HepG2 (cell line): ENCODE results near the gene NOP9. TPM values are rescaled to one million over a fixed set of nuclear protein-coding genes. Genes with fewer than 3 reads are reported as not detected.
A peak's percentile ranks its signal among the peaks of the same experiment; 100 is the strongest.

ENCODE experiments used
- BCLAF1 ChIP-seq: fragments of 450-650 bp; IDR thresholded peaks from 2 replicates; pipeline ENCODE4 v1.6.1; 2017; ENCODE audit warnings: mild to moderate bottlenecking
- CEBPB ChIP-seq: IDR thresholded peaks from 2 replicates; pipeline ENCODE4 v1.6.1; 2011; ENCODE audit warnings: low read depth, low read length, improper control_type of control experiment, borderline replicate concordance
- ETS1 ChIP-seq: sonication (generic); formaldehyde crosslinking; IDR thresholded peaks from 2 replicates; pipeline ENCODE4 v1.4.0; 2020; ENCODE audit warnings: missing genetic modification reagents
- EZH2 ChIP-seq: conservative IDR thresholded peaks from 2 replicates; pipeline ENCODE4 v1.6.1; 2012; ENCODE audit warnings: mild to moderate bottlenecking, low read depth, low read length, moderate library complexity
- GABPB1 ChIP-seq: IDR thresholded peaks from 2 replicates; pipeline ENCODE4 v1.6.1; 2016; ENCODE audit warnings: mild to moderate bottlenecking, missing genetic modification reagents, moderate library complexity, missing compliant biosample characterization
- GATA4 ChIP-seq: sonication (generic); IDR thresholded peaks from 2 replicates; pipeline ENCODE4 v1.6.1; 2016; ENCODE audit warnings: antibody characterized with exemption, low read depth, borderline replicate concordance
- HNF4G ChIP-seq, 2 experiments: sonication (generic) in 1 of 2; formaldehyde crosslinking in 1 of 2; IDR thresholded peaks; 2 replicates each; pipeline versions ENCODE4 v1.4.0 to v1.6.1; 2011 to 2020; ENCODE audit warnings: borderline replicate concordance in 2 of 2, low read depth in 2 of 2, mild to moderate bottlenecking in 2 of 2, low read length in 1 of 2, missing genetic modification reagents in 1 of 2, moderate library complexity in 1 of 2
- MAF1 ChIP-seq: sonication (generic); formaldehyde crosslinking; IDR thresholded peaks from 2 replicates; pipeline ENCODE4 v1.5.0; 2020; ENCODE audit warnings: missing genetic modification reagents, borderline replicate concordance
- NR2F6 ChIP-seq, 2 experiments: IDR thresholded peaks; 2 replicates each; pipeline ENCODE4 v1.6.1; 2016; ENCODE audit warnings: antibody characterized with exemption in 1 of 2, mild to moderate bottlenecking in 1 of 2
- PHF20 ChIP-seq: sonication (generic); formaldehyde crosslinking; IDR thresholded peaks from 2 replicates; pipeline ENCODE4 v1.5.0; 2020; ENCODE audit warnings: mild to moderate bottlenecking, missing genetic modification reagents
- SRSF9 ChIP-seq: fragments of 200-400 bp; formaldehyde crosslinking; IDR thresholded peaks from 2 replicates; pipeline ENCODE4 v1.6.1; 2018; ENCODE audit warnings: borderline replicate concordance, mild to moderate bottlenecking, low read depth, low read length; ENCODE audit not compliant: insufficient read depth, poor library complexity, severe bottlenecking
- TP53 ChIP-seq: sonication (generic); formaldehyde crosslinking; conservative IDR thresholded peaks from 2 replicates; pipeline ENCODE4 v1.4.0; 2020; ENCODE audit warnings: missing genetic modification reagents
- XBP1 ChIP-seq: sonication (generic); formaldehyde crosslinking; IDR thresholded peaks from 2 replicates; pipeline ENCODE4 v1.5.0; 2020; ENCODE audit warnings: missing genetic modification reagents
- ZBTB46 ChIP-seq: sonication (generic); formaldehyde crosslinking; IDR thresholded peaks from 2 replicates; pipeline ENCODE4 v1.4.0; 2020; ENCODE audit warnings: mild to moderate bottlenecking, missing genetic modification reagents, borderline replicate concordance
- ZNF546 ChIP-seq: sonication (generic); formaldehyde crosslinking; conservative IDR thresholded peaks from 2 replicates; pipeline ENCODE4 v1.8.1; 2023; ENCODE audit warnings: mild to moderate bottlenecking, missing genetic modification reagents
- ZNF550 ChIP-seq: sonication (generic); formaldehyde crosslinking; IDR thresholded peaks from 2 replicates; pipeline ENCODE4 v1.4.0; 2020; ENCODE audit warnings: mild to moderate bottlenecking, missing genetic modification reagents, borderline replicate concordance
- ZNF766 ChIP-seq: sonication (generic); formaldehyde crosslinking; IDR thresholded peaks from 2 replicates; pipeline ENCODE4 v1.5.0; 2020; ENCODE audit warnings: missing genetic modification reagents, borderline replicate concordance
- ZNF782 ChIP-seq: sonication (generic); formaldehyde crosslinking; IDR thresholded peaks from 2 replicates; pipeline ENCODE4 v1.4.0; 2020; ENCODE audit warnings: missing genetic modification reagents, mild to moderate bottlenecking, borderline replicate concordance
- ZNF883 ChIP-seq: sonication (generic); formaldehyde crosslinking; IDR thresholded peaks from 2 replicates; pipeline ENCODE4 v1.5.1; 2020; ENCODE audit warnings: mild to moderate bottlenecking, missing genetic modification reagents; ENCODE audit errors: not compliant biosample characterization
- polyA plus RNA-seq, 8 experiments: library from polyadenylated mRNA; depleted of rRNA in 3 of 8; stranded (reverse) in 7 of 8; unstranded in 1 of 8; fragments of >200 nt; fragmentation: Illumina TruSeq in 4 of 8; extraction: Trizol in 4 of 8; gene quantifications; 2 replicates each; pipeline versions ENCODE4 v1.2.1 to v1.2.3, GENCODE V29; 2011 to 2016; ENCODE audit warnings: low read depth in 4 of 8, missing spikeins in 1 of 8, mixed read lengths in 1 of 8; ENCODE audit not compliant: insufficient read depth in 1 of 8
- total RNA-seq, 5 experiments: library from RNA; depleted of rRNA; stranded (reverse); fragments of >200 nt; fragmentation: Illumina TruSeq; extraction: Trizol; gene quantifications; 2 replicates each; pipeline ENCODE4 v1.2.3, GENCODE V29; 2016; ENCODE audit warnings: low read depth in 1 of 5
- TF ChIP-seq, protein P1 (sequence below): sonication (generic); formaldehyde crosslinking; IDR thresholded peaks from 2 replicates; pipeline ENCODE4 v1.5.0; 2020; ENCODE audit warnings: missing genetic modification reagents, mild to moderate bottlenecking, borderline replicate concordance

NOP9 gene
- total and polyA plus RNA-seq, 2 of the 13 experiments (the other 11 are each of a cell fraction or from before 2014, with no cell fraction given): 24.5 to 61.6 TPM

- TF ChIP-seq ZBTB46 (no peak), ZNF883 (CRISPR knock-in tag) (no peak), XBP1 (no peak), CEBPB (no peak), TP53 (CRISPR knock-in tag) (no peak), BCLAF1 (no peak), MAF1 (CRISPR knock-in tag) (no peak), ZNF766 (CRISPR knock-in tag) (no peak), GATA4 (0 out of 2 replicates have a peak, but pooled peaks have one; percentile 6), HNF4G (IDR thresholded peaks at IDR 0.05; ENCODE audit: borderline replicate concordance, low read depth, low read length) (no peak), HNF4G (CRISPR knock-in tag; IDR thresholded peaks at IDR 0.05; ENCODE audit: borderline replicate concordance, low read depth) (0 out of 2 replicates have a peak, but pooled peaks have one; percentile 23), ETS1 (CRISPR knock-in tag) (0 out of 2 replicates have a peak, but pooled peaks have one; percentile 36), GABPB1 (CRISPR knock-in tag) (no peak), ZNF546 (CRISPR knock-in tag) (0 out of 2 replicates have a peak, but pooled peaks have one; percentile 26), NR2F6 (IDR thresholded peaks at IDR 0.05) (no peak), NR2F6 (CRISPR knock-in tag; IDR thresholded peaks at IDR 0.05) (no peak), EZH2 (no peak), PHF20 (no peak), SRSF9 (no peak), ZNF550 (0 out of 2 replicates have a peak, but pooled peaks have one; percentile 15), ZNF782 (CRISPR knock-in tag) (no peak)
- TF ChIP-seq, protein P1, sequence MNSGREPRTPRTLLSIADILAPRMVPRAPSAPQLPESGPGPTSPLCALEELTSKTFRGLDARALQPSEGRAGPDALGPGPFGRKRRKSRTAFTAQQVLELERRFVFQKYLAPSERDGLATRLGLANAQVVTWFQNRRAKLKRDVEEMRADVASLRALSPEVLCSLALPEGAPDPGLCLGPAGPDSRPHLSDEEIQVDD (CRISPR knock-in tag): 0 out of 2 replicates have a peak, but pooled peaks have one; percentile 43
These were observed 14.9 kb downstream of the NOP9 start (continued) for GRCh38 chr14:24314377-24315193.
